ENCODE measurements around the gene TMEM42. TPM values are rescaled to one million over a fixed set of nuclear protein-coding genes. Genes with fewer than 3 reads are reported as not detected.
"Not testable (repeated sequence)": the region's sequence is repeated elsewhere in the genome, so short reads cannot be mapped to it uniquely, and the experiment has no call there.

The TMEM42 gene
- 10.2 TPM for total RNA-seq
- long read RNA-seq, partial matches to known transcripts = 0 of 10 reads
- long read RNA-seq, other reads (novel, unspliced or antisense) = 7 of 10 reads

DNA sequence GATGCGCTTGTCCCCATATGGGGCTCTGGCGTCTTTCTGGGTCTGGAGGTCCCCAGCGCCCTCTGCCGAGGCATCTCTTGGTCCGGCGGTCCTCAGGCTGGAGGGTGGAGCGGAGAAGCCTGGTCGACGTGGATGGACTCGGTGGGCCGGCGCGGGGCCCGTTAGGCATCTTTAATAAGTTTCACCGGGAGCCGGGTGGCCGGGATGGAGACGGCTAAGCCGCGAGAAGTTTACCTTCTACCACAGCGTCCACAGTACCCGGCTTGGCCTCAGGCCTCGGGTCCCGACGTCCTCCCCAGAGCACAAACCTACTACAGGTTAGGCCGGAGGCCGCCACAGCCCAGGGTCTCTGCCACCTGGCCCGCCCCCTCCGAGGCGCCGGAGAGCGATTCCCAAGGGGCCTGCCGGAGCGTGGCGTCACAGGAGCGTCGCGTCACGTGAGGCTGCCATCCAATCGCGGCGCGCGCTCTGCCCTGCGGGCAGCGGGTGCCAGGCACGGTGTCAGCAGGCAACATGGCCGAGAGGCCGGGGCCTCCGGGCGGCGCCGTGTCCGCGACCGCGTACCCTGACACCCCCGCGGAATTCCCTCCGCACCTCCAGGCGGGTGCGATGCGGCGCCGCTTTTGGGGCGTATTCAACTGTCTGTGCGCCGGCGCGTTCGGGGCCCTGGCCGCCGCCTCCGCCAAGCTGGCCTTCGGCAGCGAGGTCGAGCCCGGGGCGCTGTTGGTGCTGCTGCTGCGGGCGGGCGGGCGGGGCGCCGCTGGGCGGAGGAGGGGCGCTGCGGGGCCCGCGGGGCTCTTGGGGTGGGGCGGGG is at the start of gene TMEM42:
TMEM42 (plus strand) TSS at position 501 of the 814 bp plus-strand sequence; CDS start at position 514, 13 bp downstream.
- intact Hi-C loops (cut with DNase I) = loop anchor here (5.0 kb wide), 1 partner anchor 99 kb away; the partner anchor contains the start of genes KIAA1143 and KIF15

DNA sequence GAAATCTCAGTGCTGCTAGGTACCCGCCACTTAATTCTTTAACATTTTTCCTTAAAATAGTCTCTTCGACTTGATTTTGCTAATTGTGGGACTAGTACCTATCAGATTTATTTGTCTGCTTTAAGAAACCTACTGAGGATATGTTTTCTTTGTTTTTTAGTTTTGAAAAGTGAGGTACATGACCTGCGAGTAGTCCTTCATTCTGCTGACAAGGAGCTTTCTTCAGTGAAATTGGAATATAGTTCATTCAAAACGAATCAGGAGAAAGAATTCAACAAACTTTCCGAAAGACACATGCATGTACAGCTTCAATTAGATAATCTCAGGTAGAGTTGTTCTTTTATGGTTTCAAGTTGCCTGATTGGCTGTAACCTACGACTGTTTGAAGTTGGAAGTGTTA is 47.0 kb upstream of the TMEM42 start:
- intact Hi-C loops (cut with DNase I) = no loop called here
- DNase-seq (no peak), ATAC-seq (ENCODE audit: poor library complexity) (no peak)

More for the DNA sequence above, at the start of gene TMEM42:
- DNase-seq (peak; percentile 96), ATAC-seq (ENCODE audit: poor library complexity) (peak; percentile 100)

DNA sequence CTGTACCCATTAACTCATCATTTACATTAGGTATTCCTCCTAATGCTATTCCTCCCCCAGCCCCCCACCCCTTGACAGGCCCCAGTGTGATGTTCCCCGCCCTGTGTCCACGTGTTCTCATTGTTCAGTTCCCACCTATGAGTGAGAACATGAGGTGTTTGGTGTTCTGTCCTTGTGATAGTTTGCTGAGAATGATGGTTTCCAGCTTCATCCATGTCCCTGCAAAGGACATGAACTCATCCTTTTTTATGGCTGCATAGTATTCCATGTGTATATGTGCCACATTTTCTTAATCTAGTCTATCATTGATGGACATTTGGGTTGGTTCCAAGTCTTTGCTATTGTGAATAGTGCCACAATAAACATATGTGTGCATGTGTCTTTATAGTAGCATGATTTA is 45.4 kb upstream of the TMEM42 start:
- intact Hi-C loops (cut with DNase I); ATAC-seq (ENCODE audit: poor library complexity); DNase-seq: not testable (repeated sequence)

DNA sequence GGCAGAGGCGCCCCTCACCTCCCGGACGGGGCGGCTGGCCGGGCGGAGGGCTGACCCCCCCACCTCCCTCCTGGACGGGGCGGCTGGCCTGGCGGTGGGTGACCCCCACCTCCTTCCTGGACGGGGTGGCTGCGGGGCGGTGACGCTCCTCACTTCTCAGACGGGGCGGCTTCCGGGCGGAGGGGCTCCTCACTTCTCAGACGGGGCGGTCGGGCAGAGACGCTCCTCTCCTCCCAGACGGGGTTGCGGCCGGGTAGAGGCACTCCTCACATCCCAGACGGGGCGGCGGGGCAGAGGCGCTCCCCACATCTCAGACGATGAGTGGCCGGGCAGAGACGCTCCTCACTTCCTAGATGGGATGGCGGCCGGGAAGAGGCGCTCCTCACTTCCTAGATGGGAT is 40.5 kb upstream of the TMEM42 start:
- ATAC-seq (ENCODE audit: poor library complexity); DNase-seq; intact Hi-C loops (cut with DNase I): not testable (repeated sequence)

DNA sequence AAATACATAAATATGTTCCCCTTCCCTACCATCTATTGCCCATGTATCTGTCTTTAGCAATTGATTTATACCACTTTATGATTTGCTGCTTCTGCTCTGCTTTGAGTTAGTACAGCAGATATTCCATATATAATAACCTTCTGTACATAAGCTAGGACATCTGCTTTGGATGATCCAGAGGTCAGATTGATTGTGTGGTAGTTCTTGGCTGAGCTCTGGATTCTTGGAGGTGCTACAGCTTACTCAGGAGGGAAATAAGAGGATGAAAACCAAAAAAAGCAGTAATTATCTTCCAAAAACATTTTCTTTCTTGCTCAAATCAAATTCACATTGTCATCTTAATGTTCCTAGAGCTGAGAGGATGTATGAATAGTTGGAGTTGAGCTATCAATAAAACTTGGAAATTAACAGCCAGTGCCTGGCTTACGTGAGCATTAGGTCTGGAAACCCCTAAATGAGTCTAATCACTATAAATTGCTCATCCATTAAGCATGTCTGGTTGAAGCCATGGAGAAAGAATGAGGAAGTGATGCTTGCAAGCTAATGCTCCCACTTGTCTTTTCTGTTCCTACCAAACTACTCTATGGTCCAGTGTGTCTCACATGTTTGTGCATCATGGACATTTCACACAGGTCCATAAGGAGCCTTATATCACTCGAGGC is 36.3 kb upstream of the TMEM42 start:
- intact Hi-C loops (cut with DNase I) = no loop called here
- DNase-seq (no peak), ATAC-seq (ENCODE audit: poor library complexity) (no peak)

DNA sequence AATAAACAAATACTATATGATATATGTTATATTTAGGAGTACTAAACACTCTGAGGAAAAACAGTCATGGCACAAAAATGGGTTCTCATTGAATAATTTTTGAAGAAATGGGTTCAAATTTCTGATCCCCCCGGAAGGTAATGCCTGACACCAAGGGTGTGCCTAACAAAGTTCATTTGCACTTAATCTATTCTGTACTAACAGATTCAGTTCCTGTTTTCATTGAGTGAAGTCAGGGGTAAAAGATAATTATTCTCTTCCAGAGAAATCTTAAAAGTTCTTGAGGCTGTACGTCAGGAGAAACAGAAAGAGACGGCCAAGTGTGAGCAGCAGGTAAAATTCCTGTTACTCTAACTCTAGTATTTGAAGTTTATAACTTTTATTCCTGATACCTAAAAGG is 34.5 kb upstream of the TMEM42 start:
- ATAC-seq (ENCODE audit: poor library complexity) = no peak
- DNase-seq = no peak
- intact Hi-C loops (cut with DNase I) = no loop called here

DNA sequence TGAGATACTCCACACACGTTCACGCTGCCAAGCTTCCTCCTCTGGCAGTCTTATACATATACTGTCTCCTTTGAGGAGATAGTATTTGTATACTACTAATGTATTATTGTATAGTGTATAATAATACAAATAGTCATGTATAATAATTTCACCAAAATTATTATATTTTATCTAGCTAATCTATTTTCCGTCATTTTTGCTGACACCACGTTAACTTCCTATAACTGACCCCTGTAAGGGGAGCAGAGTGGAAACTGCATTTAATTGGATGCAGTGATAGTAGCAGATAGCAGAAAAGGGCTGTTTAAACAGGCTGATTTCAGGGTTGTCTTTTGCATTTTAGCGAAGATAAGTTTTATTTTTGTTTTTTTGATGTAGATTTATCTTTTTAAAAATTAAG is 30.5 kb upstream of the TMEM42 start:
- no peak for DNase-seq

DNA sequence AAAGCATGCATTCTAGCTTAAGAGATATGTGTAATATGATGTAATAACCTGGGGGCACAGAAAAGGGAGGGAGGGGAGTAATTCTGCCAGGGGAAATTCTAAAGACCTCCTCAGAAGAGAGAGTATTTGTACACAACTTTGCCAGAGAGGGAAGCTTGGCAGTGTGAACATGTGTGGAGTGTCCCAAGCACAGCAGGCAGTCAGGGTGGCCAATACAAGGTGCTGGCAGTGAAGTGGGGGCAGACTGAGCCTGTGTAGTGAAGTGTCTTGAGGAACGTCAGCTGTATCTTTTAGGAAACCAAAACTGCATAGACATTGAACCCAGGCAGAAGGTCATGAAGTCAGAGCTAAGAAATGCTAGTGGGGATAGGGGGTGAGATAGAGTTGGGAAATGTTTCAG is 29.7 kb upstream of the TMEM42 start:
- ATAC-seq (ENCODE audit: poor library complexity) (peak; percentile 71), DNase-seq (no peak)
- intact Hi-C loops (cut with DNase I) = no loop called here

More for the DNA sequence above, 30.5 kb upstream of the TMEM42 start:
- ATAC-seq (ENCODE audit: poor library complexity) = no peak
- intact Hi-C loops (cut with DNase I) = no loop called here

DNA sequence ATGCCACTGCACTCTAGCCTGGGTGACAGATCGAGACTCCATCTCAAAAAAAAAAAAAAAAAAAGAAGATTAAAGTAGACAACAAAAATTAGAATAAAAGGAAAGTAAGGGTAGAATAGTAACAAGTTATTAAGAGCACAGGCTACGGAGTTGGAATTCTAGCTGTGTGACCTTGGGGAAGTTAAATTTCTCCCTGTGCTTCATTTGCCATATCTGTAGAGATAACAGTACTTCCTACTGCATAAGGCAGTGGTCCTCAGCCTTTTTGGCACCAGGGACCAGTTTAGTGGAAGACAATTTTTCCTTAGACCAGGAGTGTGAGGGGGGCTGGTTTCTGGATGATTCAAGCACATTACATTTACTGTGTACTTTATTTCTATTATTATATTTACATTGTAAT is 28.7 kb upstream of the TMEM42 start:
- intact Hi-C loops (cut with DNase I) = no loop called here
- DNase-seq (no peak), ATAC-seq (ENCODE audit: poor library complexity) (peak; percentile 58)

DNA sequence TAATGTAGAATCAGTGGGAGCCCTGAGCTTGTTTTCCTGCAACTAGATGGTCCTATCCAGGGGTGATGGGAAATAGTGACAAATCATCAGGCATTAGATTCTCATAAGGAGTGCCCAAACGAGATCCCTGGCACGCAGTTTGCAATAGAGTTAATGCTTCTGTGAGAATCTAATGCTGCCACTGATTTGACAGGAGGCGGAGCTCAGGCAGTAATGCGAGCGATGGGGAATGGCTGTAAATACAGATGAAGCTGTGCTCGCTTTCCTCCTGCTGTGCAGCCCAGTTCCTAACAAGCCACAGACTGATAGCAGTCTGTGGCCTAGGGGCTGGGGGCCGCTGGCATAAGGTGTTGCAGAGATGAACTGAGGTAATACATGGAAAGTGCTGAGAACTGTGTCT is 28.3 kb upstream of the TMEM42 start:
- peak; percentile 82 for ATAC-seq (ENCODE audit: poor library complexity)
- no peak for DNase-seq

DNA sequence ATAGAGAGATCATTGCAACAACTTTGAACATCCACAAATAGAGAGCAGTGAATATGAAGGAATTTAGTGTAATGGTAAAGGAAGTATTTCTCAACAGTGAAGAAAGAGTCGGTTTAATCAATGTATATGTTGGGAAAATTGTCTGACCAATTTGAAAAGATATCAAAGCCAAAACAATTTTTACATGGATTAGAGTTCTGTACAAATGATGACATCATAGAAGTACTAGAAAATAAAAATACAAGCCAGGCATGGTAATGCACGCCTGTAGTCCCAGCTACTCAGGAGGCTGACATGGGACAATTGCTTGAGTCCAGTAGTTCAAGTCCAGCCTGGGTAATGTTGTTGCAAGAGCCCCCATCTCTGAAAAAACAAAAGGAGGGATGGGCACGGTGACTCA is 26.0 kb upstream of the TMEM42 start:
- ATAC-seq (ENCODE audit: poor library complexity) (no peak), DNase-seq (no peak)
- intact Hi-C loops (cut with DNase I) = no loop called here

More for the DNA sequence above, 28.3 kb upstream of the TMEM42 start:
- intact Hi-C loops (cut with DNase I) = no loop called here

DNA sequence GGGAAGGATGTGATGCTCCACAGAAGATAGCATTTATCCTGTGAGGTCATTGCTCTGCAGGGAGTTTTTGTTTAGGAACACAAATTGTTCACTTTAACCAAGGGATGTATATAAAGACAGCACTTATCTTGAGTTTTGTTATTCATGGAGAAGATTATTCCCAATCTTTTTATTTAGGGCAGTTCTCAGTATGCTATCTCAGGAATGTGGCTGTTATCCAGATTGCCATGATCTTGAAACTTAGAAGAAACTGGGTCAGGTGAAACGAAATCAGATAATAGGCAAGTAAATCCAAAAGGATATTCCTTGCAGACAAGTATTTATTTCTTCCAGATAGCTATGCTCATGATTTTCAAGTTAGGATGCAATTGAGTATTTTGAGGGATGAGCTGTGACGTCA is 19.3 kb upstream of the TMEM42 start:
- DNase-seq (no peak), ATAC-seq (ENCODE audit: poor library complexity) (no peak)
- intact Hi-C loops (cut with DNase I) = no loop called here

DNA sequence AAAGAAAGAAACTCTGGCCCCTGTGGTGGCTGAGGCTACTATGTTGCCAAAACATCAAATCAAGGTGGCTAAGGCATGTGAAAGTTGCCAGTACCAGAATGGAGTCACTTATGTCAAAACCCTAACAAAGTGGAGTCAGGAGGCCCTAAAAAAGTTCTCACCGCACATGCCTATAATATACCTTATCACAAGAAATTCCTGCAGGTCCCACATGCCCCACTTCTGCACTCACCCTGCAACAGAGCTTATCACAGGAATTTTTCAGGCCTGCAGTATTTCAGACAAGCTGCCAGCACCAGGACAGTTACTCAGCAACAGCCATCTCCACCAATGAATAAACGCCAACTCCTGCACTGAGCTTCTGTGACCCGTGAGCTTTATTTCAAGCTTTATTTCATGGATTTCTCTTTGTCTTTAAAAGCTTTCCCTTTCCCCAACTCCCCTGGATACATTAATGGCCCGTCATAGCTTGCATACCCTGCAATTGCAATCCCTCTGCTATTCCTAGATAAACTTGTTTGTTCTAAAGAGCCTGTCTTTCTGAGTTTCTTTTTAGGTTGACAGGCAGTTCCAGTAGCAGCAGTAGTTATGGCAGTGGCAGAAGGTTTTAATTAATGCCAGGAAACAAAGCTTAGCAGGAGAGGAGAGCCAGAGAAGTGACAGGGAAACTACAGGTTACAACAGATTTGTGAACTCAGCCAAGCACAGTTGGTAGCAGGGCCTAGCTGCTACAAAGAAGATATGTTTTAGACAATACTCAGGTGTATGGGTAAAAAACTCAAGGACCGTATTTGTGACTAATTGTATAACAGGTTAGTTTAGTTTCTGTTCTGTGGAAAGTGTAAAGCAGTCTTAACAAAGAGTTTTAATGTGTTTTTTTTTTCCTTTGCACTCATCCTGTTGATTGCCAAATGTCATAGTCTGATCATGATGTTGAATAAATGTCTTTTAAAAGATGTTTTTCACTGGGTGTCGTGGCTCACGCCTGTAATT is 15.9 kb upstream of the TMEM42 start:
- peak; percentile 57 for DNase-seq
- intact Hi-C loops (cut with DNase I) = no loop called here
- ATAC-seq (ENCODE audit: poor library complexity) = peak; percentile 97

DNA sequence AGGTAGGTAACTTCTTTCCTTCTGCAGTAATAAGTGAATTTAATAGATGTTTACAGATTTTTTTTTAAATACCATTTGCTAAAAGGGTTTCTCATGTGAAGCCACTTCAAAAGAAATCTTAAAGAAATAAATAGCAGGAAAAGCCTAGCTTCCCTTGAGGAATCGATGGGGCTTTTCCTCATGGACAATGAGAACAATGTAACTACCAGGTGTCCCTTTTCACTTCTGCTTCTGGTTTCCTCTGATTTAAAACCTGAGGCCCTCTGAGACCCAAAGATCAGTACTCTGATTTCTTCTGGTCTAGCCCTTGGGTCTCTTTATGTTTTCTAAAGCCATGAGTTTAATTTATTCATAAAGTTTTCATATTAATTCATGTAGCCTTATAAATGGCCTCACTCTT is 13.1 kb upstream of the TMEM42 start:
- ATAC-seq (ENCODE audit: poor library complexity) (no peak), DNase-seq (no peak)
- intact Hi-C loops (cut with DNase I) = no loop called here

DNA sequence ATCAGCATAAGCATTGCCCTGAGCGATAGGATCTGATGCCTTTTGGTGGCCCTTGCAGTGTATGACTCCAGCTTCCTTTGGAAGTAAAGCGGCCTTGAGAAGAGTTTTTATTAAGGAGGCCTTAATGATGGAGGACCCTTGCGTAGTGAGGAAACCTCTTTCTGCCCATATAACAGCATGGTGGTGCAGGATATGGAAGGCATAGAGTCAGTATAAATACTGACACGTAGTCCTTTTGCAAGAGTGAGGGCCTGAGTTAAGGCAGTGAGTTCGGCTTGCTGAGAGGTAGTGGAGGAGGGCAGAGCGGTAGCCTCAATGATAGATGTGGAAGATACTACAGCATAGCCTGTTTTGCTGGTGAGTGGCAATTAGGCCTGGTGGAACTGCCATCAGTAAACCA is 5.0 kb upstream of the TMEM42 start:
- ATAC-seq (ENCODE audit: poor library complexity); DNase-seq; intact Hi-C loops (cut with DNase I): not testable (repeated sequence)

DNA sequence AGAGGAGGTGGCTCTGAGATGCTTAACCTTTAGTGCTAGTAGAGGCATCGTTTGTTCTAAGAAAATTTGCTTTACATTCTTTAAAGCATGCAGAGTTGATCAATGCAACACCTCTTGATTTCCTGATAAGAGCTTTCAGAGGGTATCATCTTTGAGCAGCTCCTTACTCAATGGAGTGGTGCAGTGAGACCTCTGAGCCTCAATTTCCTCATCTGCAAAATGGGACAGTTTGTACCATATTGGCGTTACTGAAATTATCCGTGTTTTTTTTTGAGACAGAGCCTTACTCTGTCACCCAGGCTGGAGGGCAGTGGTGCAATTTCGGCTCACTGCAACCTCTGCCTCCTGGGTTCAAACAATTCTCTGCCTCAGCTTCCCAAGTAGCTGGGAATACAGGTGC is 1.6 kb upstream of the TMEM42 start:
- ATAC-seq (ENCODE audit: poor library complexity) = no peak

DNA sequence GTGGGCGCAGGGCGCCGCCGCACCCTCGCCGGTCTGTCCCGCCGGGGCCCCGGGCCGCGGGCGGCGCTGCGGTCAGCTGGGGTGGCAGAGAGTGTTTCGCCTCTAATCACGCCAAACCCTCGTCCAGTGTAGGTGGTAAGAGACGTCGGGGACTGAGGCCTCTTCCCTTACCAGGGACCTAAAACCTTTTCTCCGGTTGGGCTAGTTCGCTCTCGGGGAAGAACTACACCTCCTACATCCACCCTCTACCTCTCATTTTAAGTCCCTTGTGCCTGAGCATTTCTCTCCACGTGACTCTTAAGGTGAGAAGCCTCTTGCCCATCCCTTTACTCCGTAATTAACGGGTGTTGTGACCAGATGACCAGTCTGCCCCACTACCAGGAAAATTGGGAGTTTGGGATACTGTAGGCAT is 520 bp downstream of the TMEM42 start:
- ATAC-seq (ENCODE audit: poor library complexity) (no peak), DNase-seq (no peak)
- intact Hi-C loops (cut with DNase I) = loop anchor here (5.0 kb wide), 1 partner anchor 100 kb away; the partner anchor contains the start of genes KIAA1143 and KIF15

More for the DNA sequence above, 1.6 kb upstream of the TMEM42 start:
- DNase-seq = no peak
- intact Hi-C loops (cut with DNase I) = loop anchor here (5.0 kb wide), 1 partner anchor 98 kb away; the partner anchor contains the start of genes KIAA1143 and KIF15

DNA sequence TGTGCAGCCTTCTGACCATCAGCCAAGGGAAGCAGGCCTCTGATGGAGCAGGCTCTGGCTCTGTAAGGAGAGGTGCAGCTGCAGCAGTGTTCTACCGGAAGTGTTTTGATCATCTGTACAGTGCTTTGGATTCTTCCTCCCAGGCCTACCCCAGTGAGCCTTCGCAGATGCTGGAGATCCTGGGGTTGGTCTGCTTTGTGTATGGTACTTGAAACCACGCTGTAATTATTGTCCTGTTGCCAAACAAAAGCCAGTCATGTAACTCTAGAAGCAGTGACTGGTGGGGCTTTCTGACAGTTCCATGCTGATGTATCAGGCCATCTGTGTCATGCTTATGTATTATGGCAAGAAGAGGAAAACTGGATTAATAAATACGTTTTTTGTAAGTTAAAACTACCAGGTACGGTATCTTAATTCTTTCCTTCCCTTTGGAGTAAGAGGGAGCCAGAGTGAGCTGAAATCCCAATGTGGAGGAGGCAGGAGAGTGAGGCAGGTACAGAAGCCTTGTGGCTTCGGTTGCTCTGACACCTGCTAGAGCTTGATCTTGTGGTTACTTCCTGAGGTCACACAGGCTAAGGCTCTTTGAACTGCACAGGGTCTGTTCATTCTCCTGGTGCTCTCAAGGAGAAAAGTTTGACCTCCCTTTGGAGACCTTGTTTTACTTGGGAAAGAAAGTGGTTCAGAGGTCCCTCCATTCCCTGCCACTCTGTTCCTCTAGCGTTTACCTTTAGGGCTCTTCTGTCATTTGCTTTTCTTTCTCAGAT is 3.7 kb downstream of the TMEM42 start:
- intact Hi-C loops (cut with DNase I) = no loop called here
- DNase-seq (no peak), ATAC-seq (ENCODE audit: poor library complexity) (no peak)
